ENCODE data around the gene TMEM39B.

TMEM39B gene

DNA sequence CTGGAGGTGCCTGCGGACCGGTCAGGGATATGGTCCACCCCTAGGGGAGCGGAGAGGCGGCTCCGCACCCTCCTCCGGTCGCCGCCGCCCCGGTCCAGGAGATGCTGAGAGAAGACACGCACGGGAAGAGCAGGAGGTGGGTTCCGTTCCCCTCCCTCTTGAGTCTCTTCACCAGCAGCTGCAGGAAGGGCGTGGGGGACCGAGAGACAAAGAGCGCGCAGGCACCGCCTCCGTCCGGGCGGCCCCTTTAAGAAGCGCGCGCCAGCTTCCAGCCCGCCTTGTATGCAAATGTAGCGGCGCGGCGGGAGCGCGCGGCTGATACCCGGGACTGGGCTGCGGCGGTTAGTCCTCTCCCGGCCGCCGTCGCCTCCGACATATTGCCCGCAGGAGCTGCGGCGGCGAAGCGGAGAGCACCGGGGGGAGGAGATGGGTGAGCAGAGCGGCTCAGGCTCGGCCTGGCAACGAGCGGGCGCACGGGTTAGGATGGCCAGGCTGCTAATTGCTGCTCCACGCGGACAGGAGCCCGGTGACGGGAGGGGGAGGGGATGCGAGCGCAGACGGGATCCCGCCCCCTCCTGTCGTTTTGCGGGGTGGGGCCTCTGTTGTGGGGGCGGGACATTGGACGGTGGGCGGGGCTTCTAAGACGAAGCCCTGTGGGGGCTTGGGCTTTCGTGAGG is at the start of gene TMEM39B:
TSS of gene TMEM39B (plus strand) at position 318 of the 677 bp plus-strand sequence. CDS start at position 427, 109 bp downstream.
- H3K4me3 ChIP-seq (ENCODE audit: low read depth, low read length): peak within 1 kb of the TSS; percentile 71
- in situ Hi-C loops (cut with HindIII; ENCODE audit: low sequenced_read_pairs): no loop called here
- TF ChIP-seq, protein P1, sequence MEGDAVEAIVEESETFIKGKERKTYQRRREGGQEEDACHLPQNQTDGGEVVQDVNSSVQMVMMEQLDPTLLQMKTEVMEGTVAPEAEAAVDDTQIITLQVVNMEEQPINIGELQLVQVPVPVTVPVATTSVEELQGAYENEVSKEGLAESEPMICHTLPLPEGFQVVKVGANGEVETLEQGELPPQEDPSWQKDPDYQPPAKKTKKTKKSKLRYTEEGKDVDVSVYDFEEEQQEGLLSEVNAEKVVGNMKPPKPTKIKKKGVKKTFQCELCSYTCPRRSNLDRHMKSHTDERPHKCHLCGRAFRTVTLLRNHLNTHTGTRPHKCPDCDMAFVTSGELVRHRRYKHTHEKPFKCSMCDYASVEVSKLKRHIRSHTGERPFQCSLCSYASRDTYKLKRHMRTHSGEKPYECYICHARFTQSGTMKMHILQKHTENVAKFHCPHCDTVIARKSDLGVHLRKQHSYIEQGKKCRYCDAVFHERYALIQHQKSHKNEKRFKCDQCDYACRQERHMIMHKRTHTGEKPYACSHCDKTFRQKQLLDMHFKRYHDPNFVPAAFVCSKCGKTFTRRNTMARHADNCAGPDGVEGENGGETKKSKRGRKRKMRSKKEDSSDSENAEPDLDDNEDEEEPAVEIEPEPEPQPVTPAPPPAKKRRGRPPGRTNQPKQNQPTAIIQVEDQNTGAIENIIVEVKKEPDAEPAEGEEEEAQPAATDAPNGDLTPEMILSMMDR (IDR thresholded peaks at IDR 0.05; ENCODE audit: low read depth, low read length, missing control alignments): peak; percentile 16
- DNase-seq (ENCODE audit: low read depth): peak; percentile 88

DNA sequence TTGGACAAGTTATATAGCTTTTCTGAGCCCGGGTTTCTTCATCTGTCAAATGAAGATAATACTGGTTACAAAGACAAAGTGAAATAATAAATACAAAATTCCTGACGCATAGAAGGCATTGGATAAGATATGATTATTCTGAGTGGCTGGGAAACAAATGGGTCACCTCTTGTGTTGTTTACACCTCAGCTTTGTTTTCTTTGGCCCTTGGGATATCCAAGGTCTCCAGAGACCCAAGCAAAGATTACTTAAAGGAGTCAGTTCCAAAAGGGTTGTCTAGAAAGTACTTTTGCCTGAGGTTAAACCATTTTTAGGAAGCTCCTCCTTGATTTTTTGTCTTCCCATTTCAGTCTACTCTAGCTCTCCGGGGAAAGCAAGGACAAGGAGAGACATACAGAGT is 49.4 kb upstream of the TMEM39B start:
- DNase-seq (ENCODE audit: low read depth): no peak
- TF ChIP-seq, protein P1 (IDR thresholded peaks at IDR 0.05; ENCODE audit: low read depth, low read length, missing control alignments): no peak
- no peak overlapping the region for H3K4me3 ChIP-seq (ENCODE audit: low read depth, low read length)
- in situ Hi-C loops (cut with HindIII; ENCODE audit: low sequenced_read_pairs): no loop called here

DNA sequence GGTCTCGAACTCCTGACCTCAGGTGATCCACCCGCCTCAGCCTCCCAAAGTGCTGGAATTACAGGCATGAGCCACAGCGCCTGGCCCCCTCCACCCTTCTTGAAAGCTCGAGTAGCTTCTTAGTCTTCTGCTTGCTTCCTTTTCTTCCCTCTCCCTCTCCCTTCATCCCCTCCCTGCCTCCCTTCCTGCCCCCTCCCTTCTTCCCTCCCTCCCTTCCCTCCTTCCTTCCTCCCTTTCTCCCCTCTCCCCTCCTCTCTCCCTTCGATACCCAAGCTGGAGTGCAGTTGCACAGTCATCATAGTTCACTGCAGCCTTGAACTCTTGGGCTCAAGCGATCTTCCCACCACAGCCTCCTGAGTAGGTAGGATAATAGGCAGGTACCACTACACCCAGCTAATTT is 47.2 kb upstream of the TMEM39B start:
- in situ Hi-C loops (cut with HindIII; ENCODE audit: low sequenced_read_pairs): no loop called here
- H3K4me3 ChIP-seq (ENCODE audit: low read depth, low read length): no peak overlapping the region
- TF ChIP-seq, protein P1 (IDR thresholded peaks at IDR 0.05; ENCODE audit: low read depth, low read length, missing control alignments): no peak
- no peak for DNase-seq (ENCODE audit: low read depth)

DNA sequence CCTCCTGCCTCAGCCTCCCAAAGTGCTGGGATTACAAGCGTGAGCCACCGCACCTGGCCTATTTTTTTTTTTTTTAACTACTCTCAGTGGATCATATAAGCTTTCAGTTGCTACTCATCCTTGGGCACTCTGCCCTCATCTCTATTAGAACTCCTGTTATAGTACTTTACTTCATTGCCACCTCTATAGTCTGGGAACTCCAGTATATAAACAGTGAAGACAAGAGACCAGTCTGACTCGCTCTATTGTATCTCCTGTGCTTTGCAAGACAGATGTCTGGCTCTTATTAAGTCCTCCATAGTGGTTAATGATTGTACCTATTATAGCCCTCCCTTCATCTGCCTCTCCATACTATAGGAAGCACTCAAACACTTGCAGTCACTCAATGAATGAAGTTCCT is 44.0 kb upstream of the TMEM39B start:
- no peak for DNase-seq (ENCODE audit: low read depth)
- in situ Hi-C loops (cut with HindIII; ENCODE audit: low sequenced_read_pairs): no loop called here
- TF ChIP-seq, protein P1 (IDR thresholded peaks at IDR 0.05; ENCODE audit: low read depth, low read length, missing control alignments): no peak
- H3K4me3 ChIP-seq (ENCODE audit: low read depth, low read length): no peak overlapping the region

DNA sequence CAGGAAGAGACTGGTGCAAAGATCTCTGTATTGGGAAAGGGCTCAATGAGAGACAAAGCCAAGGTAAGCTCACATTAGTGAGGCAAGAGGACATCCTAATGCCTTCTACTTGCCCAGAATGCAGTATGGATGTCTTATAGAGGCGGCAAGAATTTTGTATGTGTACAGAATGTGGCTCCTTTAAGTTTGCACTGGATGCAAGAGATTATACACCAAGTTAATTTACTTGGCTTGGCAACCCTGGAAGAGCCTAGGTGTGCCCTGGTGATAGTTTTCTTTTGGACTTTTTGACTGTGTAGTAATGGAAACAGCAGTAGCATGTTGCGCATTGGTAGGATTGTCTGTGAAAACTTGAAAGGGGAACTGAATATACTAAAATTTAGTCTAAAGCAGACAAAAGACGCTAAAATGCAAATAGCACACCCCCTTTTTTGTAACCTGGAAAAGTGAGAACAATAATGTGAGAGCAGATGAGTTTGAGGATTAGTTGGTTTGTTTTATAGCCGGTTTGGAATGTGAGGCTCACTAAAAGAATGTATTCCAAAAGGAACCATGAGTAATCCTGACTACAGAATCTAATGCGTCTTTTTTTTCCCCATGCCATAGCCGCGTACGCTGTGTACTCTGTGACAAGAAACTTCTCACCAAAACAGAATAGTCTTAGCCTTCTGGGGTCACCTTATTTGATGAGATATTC is 41.0 kb upstream of the TMEM39B start:
- TF ChIP-seq, protein P1 (IDR thresholded peaks at IDR 0.05; ENCODE audit: low read depth, low read length, missing control alignments): no peak
- no peak overlapping the region for H3K4me3 ChIP-seq (ENCODE audit: low read depth, low read length)
- in situ Hi-C loops (cut with HindIII; ENCODE audit: low sequenced_read_pairs): no loop called here
- DNase-seq (ENCODE audit: low read depth): no peak

DNA sequence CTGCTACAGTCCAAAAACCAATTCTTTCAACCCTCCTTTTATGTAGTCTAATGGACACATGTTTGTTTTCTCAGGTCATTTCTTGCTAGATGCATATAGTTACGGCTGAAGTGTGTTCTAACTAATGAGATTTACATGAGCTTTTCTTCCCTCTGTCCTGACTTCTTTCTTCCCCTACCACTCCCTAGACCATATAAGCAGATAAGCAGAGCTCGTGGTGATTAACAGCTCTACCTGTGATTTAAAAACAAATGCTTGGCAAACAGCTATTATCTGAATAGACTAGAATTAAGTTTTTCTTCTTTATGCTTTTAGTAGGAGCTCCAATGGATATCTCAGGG is 40.5 kb upstream of the TMEM39B start:
- TF ChIP-seq, protein P1 (IDR thresholded peaks at IDR 0.05; ENCODE audit: low read depth, low read length, missing control alignments): no peak
- H3K4me3 ChIP-seq (ENCODE audit: low read depth, low read length): no peak overlapping the region
- no peak for DNase-seq (ENCODE audit: low read depth)
- in situ Hi-C loops (cut with HindIII; ENCODE audit: low sequenced_read_pairs): no loop called here
